ENCODE data around the gene CUEDC2. TPM values are rescaled to one million over a fixed set of nuclear protein-coding genes. Genes with fewer than 3 reads are reported as not detected.

CUEDC2 gene
- total RNA-seq, 1 donor from 2014 or later, result 98.5 TPM

GRCh38 chr10:102376901-102377300 lies 55.5 kb downstream of the CUEDC2 start:
- H3K4me3 ChIP-seq (ENCODE audit: low read depth, low read length), result no peak overlapping the region
- no peak for DNase-seq (ENCODE audit: low read depth)
- TF ChIP-seq CTCF (conservative IDR thresholded peaks at IDR 0.05; ENCODE audit: low read depth, low read length), result no peak

GRCh38 chr10:102375867-102376266 lies 56.5 kb downstream of the CUEDC2 start:
- TF ChIP-seq CTCF (conservative IDR thresholded peaks at IDR 0.05; ENCODE audit: low read depth, low read length), result no peak
- no peak for DNase-seq (ENCODE audit: low read depth)
- no peak overlapping the region for H3K4me3 ChIP-seq (ENCODE audit: low read depth, low read length)

- no peak for DNase-seq (ENCODE audit: low read depth)
- TF ChIP-seq CTCF (conservative IDR thresholded peaks at IDR 0.05; ENCODE audit: low read depth, low read length), result peak; percentile 30
- H3K4me3 ChIP-seq (ENCODE audit: low read depth, low read length), result no peak overlapping the region
Measured at GRCh38 chr10:102375250-102375649, 57.1 kb downstream of the CUEDC2 start.

Other genes starting within 250 kb of the CUEDC2 start
- 0.06 and 0.07 TPM in 2 replicates for gene ELOVL3, start 206.3 kb downstream of the CUEDC2 start, total RNA-seq
- 0.65 and 2.7 TPM in 2 replicates for gene PITX3, start 191.1 kb downstream of the CUEDC2 start, total RNA-seq
- gene GBF1, start 187.0 kb downstream of the CUEDC2 start, total RNA-seq, result 30.7 and 36.3 TPM in 2 replicates
- gene NFKB2, start 36.9 kb downstream of the CUEDC2 start, total RNA-seq, result 73.9 and 84.9 TPM in 2 replicates
- gene PSD, start 13.8 kb downstream of the CUEDC2 start, total RNA-seq, result 0.43 and 0.52 TPM in 2 replicates
- 23.8 and 34.6 TPM in 2 replicates for gene FBXL15, start 11.7 kb downstream of the CUEDC2 start, total RNA-seq
- 2.2 and 10.3 TPM in 2 replicates for gene C10orf95, start 19.0 kb upstream of the CUEDC2 start, total RNA-seq
- gene ACTR1A, start 70.1 kb upstream of the CUEDC2 start, total RNA-seq, result 129 and 136 TPM in 2 replicates
- 4.4 and 6.2 TPM in 2 replicates for gene SUFU, start 71.4 kb upstream of the CUEDC2 start, total RNA-seq
- 120 and 182 TPM in 2 replicates for gene TRIM8, start 211.9 kb upstream of the CUEDC2 start, total RNA-seq